Stomach (tissue), 4 donors: Measurements from ENCODE around the gene DNASE1L3.

ENCODE experiments used
- POLR2A ChIP-seq, 4 donors: fragments of 450-650 bp; IDR thresholded peaks; one replicate each; pipeline ENCODE4 v1.6.1; 2016; ENCODE audit warnings: antibody characterized with exemption in 4 of 4, control low read depth in 2 of 4, mild to moderate bottlenecking in 1 of 4, moderate library complexity in 1 of 4
- TF ChIP-seq, protein P1 (sequence below), 7 experiments: fragments of 450-650 bp in 4 of 7; fragments of 200-600 bp in 3 of 7; sonication (generic) in 3 of 7; IDR thresholded peaks; one replicate each; pipeline ENCODE4 v1.5.1; 2016 to 2019; ENCODE audit warnings: antibody characterized with exemption in 7 of 7, control low read depth in 2 of 7, mild to moderate bottlenecking in 1 of 7

DNA sequence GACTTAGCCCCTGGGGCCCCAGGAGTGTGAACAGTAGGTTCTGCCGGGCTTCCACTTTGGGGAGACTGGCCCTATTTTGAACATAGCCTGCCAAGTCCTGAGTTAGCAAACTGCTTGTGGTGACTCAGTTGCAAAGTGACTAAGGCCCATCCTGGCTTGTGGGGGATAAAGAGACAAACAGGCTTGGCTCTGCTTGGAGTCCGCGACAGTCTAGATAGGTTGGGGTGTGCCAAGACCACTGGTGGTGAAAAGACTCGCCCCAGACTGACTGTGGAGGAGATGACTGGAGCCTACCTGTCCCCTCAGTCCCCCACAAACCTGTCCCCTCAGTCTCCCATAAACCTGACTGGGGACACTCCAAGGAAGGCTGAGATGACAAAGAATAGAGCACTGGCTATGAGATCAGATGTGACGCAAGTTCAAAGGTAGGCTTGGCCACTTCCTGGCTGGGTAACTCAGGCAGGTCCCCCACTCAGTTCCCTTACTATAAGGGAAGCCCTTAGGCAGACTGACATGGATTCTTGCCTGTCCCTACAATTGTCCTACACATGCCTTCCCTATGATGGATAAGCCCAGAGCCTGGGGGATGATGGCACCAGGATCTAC is 4.3 kb downstream of the DNASE1L3 start:
- TF ChIP-seq POLR2A (IDR thresholded peaks at IDR 0.05): no peak
- TF ChIP-seq, protein P1, sequence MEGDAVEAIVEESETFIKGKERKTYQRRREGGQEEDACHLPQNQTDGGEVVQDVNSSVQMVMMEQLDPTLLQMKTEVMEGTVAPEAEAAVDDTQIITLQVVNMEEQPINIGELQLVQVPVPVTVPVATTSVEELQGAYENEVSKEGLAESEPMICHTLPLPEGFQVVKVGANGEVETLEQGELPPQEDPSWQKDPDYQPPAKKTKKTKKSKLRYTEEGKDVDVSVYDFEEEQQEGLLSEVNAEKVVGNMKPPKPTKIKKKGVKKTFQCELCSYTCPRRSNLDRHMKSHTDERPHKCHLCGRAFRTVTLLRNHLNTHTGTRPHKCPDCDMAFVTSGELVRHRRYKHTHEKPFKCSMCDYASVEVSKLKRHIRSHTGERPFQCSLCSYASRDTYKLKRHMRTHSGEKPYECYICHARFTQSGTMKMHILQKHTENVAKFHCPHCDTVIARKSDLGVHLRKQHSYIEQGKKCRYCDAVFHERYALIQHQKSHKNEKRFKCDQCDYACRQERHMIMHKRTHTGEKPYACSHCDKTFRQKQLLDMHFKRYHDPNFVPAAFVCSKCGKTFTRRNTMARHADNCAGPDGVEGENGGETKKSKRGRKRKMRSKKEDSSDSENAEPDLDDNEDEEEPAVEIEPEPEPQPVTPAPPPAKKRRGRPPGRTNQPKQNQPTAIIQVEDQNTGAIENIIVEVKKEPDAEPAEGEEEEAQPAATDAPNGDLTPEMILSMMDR (IDR thresholded peaks at IDR 0.05): no peak
